ENCODE data around the gene PIR.

The PIR gene

GRCh38 chrX:15500497-15500966, 7.4 kb upstream of the PIR start, which contains the start of gene BMX:
TSS of gene BMX (plus strand) at chrX:15500807. CDS start at chrX:15508354, 7,547 bp downstream.
- no peaks in the 10 kb centered on the region for H3K9me3 ChIP-seq (ENCODE audit: insufficient read depth, low read length)
- no peak within 1 kb of the TSS for H3K9ac ChIP-seq (ENCODE audit: low read length)
- H3K79me2 ChIP-seq (ENCODE audit: low read length), result no peaks in the 10 kb centered on the region
- no peaks in the 10 kb centered on the region for H3K27me3 ChIP-seq (ENCODE audit: low read depth, low read length)
- H3K36me3 ChIP-seq (replicated peaks; ENCODE audit: low read depth, low read length), result no peaks in the 10 kb centered on the region
- H3K4me1 ChIP-seq (ENCODE audit: low read length), result no peaks in the 10 kb centered on the region
- no peak within 1 kb of the TSS for H3K27ac ChIP-seq (ENCODE audit: low read length)
- H4K20me1 ChIP-seq (ENCODE audit: insufficient read depth, low read length), result no peaks in the 10 kb centered on the region
- H2AFZ ChIP-seq (ENCODE audit: low read depth, low read length), result no peak within 1 kb of the TSS
- H3K4me2 ChIP-seq (ENCODE audit: low read length), result no peak within 1 kb of the TSS
- no peak for TF ChIP-seq CTCF (IDR thresholded peaks at IDR 0.05; ENCODE audit: low read depth, low read length)
- TF ChIP-seq EZH2phosphoT487 (IDR thresholded peaks at IDR 0.05; ENCODE audit: low read depth), result no peak
- no peak within 1 kb of the TSS for H3K4me3 ChIP-seq (ENCODE audit: low read length)

GRCh38 chrX:15499976-15500375, 6.8 kb upstream of the PIR start:
- no peak overlapping the region for H3K4me2 ChIP-seq (ENCODE audit: low read length)
- TF ChIP-seq CTCF (IDR thresholded peaks at IDR 0.05; ENCODE audit: low read depth, low read length) (no peak), EZH2phosphoT487 (IDR thresholded peaks at IDR 0.05; ENCODE audit: low read depth) (no peak)
- no peaks in the 10 kb centered on the region for H3K9me3 ChIP-seq (ENCODE audit: insufficient read depth, low read length)
- no peaks in the 10 kb centered on the region for H3K4me1 ChIP-seq (ENCODE audit: low read length)
- no peak overlapping the region for H3K9ac ChIP-seq (ENCODE audit: low read length)
- H3K4me3 ChIP-seq (ENCODE audit: low read length), result no peak overlapping the region
- no peaks in the 10 kb centered on the region for H3K27me3 ChIP-seq (ENCODE audit: low read depth, low read length)
- H2AFZ ChIP-seq (ENCODE audit: low read depth, low read length), result no peak overlapping the region
- no peaks in the 10 kb centered on the region for H3K36me3 ChIP-seq (replicated peaks; ENCODE audit: low read depth, low read length)
- no peak overlapping the region for H3K27ac ChIP-seq (ENCODE audit: low read length)
- no peaks in the 10 kb centered on the region for H4K20me1 ChIP-seq (ENCODE audit: insufficient read depth, low read length)
- no peaks in the 10 kb centered on the region for H3K79me2 ChIP-seq (ENCODE audit: low read length)

- H3K4me3 ChIP-seq (ENCODE audit: low read length), result no peak overlapping the region
- no peak overlapping the region for H2AFZ ChIP-seq (ENCODE audit: low read depth, low read length)
- no peaks in the 10 kb centered on the region for H3K9me3 ChIP-seq (ENCODE audit: insufficient read depth, low read length)
- H4K20me1 ChIP-seq (ENCODE audit: insufficient read depth, low read length), result no peaks in the 10 kb centered on the region
- H3K79me2 ChIP-seq (ENCODE audit: low read length), result no peaks in the 10 kb centered on the region
- no peaks in the 10 kb centered on the region for H3K27me3 ChIP-seq (ENCODE audit: low read depth, low read length)
- TF ChIP-seq EZH2phosphoT487 (IDR thresholded peaks at IDR 0.05; ENCODE audit: low read depth) (no peak), CTCF (IDR thresholded peaks at IDR 0.05; ENCODE audit: low read depth, low read length) (no peak)
- H3K9ac ChIP-seq (ENCODE audit: low read length), result no peak overlapping the region
- no peak overlapping the region for H3K4me2 ChIP-seq (ENCODE audit: low read length)
- no peak overlapping the region for H3K27ac ChIP-seq (ENCODE audit: low read length)
- H3K36me3 ChIP-seq (replicated peaks; ENCODE audit: low read depth, low read length), result no peaks in the 10 kb centered on the region
- H3K4me1 ChIP-seq (ENCODE audit: low read length), result peaks cover 3% of the 10 kb centered on the region; the same call in 1 of the 2 replicates
These were observed 5.6 kb upstream of the PIR start for GRCh38 chrX:15498741-15499140.

GRCh38 chrX:15497865-15498264, 4.7 kb upstream of the PIR start:
- H3K9me3 ChIP-seq (ENCODE audit: insufficient read depth, low read length), result no peaks in the 10 kb centered on the region
- H4K20me1 ChIP-seq (ENCODE audit: insufficient read depth, low read length), result no peaks in the 10 kb centered on the region
- no peak overlapping the region for H3K27ac ChIP-seq (ENCODE audit: low read length)
- H3K4me1 ChIP-seq (ENCODE audit: low read length), result peaks cover 3% of the 10 kb centered on the region; the same call in 1 of the 2 replicates
- H2AFZ ChIP-seq (ENCODE audit: low read depth, low read length), result no peak overlapping the region
- H3K27me3 ChIP-seq (ENCODE audit: low read depth, low read length), result no peaks in the 10 kb centered on the region
- H3K79me2 ChIP-seq (ENCODE audit: low read length), result no peaks in the 10 kb centered on the region
- TF ChIP-seq CTCF (IDR thresholded peaks at IDR 0.05; ENCODE audit: low read depth, low read length) (peak; percentile 66), EZH2phosphoT487 (IDR thresholded peaks at IDR 0.05; ENCODE audit: low read depth) (no peak)
- no peak overlapping the region for H3K9ac ChIP-seq (ENCODE audit: low read length)
- no peak overlapping the region for H3K4me3 ChIP-seq (ENCODE audit: low read length)
- H3K36me3 ChIP-seq (replicated peaks; ENCODE audit: low read depth, low read length), result no peaks in the 10 kb centered on the region
- no peak overlapping the region for H3K4me2 ChIP-seq (ENCODE audit: low read length)
